Measurements from ENCODE around the gene CD276.

GRCh38 chr15:73660455-73660854, 23.7 kb upstream of the CD276 start:
- TF ChIP-seq CTCF (IDR thresholded peaks at IDR 0.05) (no peak), POLR2A (IDR thresholded peaks at IDR 0.05) (no peak)
